CD4-positive, alpha-beta T cell treated with Interleukin-4 for 4 hours (primary cell): ENCODE results near the gene KCNQ1OT1.

Source experiments
- DNase-seq: peaks from one replicate; pipeline ENCODE4 v3.0.0-alpha.2; 2020

The KCNQ1OT1 gene

GRCh38 chr11:2719831-2720590 is 20.2 kb upstream of the KCNQ1OT1 start:
- no peak for DNase-seq

DNA sequence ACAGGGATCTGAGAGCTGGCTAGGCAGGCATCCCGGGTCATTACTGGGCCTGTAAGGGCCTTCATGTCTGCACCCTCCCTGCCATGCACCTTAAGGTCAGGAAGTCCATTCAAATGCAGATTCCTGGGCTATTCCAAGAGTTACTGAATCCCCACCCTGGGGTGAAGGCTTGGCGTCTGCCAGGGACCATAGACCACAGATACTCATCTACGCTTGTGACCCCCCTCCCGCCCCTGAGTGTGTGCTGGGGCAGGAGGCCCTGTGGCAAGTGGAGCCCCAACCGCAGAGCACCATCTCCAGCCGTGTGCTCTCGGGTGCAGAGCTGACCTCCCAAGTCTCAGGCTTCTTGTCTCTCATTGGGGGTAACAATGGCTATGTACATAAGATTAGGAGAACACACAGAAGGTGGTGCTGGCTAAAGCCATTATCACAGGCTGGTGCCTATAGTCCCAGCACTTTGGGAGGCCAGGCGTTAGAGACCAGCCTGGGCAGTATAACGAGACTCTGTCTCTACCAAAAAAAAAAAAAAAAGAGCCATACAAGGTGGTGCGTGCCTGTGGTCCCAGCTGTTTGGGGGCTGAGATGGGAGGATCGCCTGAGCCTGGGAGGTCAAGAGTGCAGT is 19.1 kb upstream of the KCNQ1OT1 start:
- DNase-seq, result no peak

- no peak for DNase-seq
Measured at GRCh38 chr11:2717561-2718325, 17.9 kb upstream of the KCNQ1OT1 start.

DNA sequence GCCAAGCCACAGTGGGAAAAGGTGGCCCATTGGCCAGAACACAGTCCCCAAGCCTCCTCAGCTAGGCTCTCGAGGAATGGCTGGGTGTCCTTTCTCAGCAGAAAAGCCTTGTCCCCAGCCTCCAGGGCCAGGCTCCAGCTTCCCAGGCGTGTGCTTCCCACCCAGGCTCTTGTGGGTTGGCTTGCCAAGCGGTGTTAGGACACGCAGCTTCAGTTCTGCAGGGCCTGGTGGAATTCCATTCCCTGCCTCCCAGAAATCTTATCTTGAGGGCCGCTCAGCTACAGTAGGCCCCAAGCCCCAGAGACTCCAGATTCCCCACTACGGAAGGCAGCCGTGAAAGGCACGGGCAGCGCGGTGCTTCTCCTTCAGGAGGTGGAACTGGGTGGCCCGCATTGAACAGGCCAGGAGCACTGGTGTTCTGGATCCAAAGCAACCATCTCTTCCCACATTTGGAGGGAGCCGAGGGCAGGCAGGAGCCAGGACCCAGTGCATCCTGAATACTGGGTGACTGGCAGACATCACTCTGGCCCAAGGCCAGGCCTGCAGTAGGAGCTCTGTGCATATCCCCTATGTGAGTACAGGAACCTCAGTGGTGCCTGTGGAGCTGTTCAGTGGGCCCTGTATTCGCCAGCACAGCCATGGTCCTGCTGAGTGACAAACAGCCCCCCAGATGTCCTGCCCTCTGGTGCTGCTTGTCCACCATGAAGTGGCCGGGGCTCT is 16.7 kb upstream of the KCNQ1OT1 start:
- no peak for DNase-seq

- DNase-seq, result no peak
Measured at GRCh38 chr11:2715716-2716350, 16.0 kb upstream of the KCNQ1OT1 start.

DNA sequence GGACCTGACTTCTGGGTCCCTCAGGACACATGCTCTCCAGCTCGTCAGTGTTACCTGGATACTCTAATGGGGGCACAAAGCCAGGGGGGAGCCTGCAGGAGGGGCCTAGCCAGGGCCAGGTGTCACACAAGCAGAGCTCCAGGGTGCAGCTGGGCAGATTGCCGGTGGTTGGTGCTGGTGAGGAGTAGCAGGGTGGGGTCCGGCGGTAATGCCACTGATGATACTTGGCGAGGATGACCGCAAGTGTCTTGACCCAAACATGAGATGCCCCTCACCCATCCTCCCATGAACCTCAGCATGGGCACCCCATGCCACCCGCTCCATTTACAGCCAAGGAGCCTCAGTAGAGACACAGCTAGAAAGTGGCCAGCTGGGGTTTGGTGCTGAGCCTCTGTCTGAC is 15.1 kb upstream of the KCNQ1OT1 start:
- DNase-seq, result no peak

- no peak for DNase-seq
Measured at GRCh38 chr11:2714463-2714800, 14.6 kb upstream of the KCNQ1OT1 start.

DNA sequence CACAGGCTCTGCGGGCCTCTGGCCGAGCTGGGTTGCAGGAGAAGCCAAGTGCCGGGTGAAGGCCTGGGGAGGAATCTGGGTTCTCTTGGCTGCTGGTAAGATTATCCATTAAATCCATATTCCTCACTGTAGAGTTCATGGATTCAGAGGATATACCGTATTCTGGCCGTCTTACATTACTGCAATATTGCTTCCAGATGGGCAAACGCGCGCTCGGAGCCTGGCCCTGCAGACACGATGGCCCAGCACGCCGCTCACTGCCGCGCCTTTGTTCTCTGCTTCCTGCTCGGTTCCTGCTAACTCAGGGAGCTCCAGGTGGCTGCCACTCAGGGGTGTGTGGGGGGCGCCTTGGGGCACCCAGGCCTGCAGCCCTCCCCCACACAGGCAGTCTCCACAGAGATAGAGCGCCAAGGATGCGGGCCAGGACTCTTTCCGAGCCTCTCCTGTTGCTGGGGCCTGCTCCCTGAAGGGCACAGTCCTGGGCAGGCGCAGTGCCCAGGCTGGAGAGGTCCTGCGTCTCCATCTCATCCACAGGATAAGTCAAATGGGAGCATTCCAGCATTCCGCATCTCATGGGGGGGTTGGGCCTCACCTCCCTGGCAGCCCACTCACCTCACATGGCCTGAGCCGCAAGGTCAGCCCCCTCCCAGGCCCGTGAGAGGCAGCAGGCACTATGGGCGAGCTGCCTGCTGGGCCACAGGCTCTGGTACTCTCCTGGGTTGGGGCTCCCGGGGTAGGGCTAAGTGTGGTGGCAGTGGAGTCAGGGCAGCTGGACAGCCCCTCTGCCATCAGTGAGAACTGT is 14.1 kb upstream of the KCNQ1OT1 start:
- DNase-seq, result no peak

DNA sequence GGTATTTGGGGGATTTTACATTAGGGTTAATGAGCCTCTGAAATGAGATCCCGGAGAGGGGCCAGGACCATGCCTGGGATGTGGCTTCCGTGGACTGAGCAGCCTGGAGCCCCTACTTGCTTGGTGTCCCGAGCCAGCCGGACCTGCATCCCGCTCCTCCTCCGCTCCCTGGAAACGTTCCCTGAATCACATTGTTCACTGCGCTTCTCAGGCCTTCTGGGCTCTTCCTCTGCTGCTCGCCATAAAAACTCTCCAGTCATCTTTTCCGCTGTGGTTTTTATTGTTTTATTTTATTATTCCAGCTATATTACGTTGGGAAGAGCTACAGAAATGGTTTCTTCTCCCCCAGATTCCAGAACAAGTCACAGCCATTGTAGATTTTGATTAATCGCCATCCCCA is 13.3 kb upstream of the KCNQ1OT1 start:
- no peak for DNase-seq

DNA sequence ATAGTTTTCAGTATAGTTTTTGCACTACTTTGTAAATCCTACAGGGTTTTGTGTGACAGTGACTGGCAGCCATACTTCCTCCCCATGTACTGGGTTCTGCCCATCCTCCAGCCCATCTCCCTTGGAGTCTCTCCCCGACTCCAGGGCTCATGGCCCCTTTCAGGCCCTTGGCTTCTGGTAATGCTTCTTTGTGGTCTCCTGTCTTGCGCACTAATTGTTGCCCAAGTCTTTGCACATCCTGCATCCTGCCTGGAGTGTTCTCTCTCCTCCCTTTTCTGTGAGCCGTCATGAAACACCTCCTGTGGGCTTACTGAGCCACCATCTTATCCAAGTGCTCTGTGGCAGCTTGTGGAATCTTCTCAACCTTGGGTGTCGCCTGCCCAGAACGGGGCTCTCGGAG is 11.4 kb upstream of the KCNQ1OT1 start:
- DNase-seq, result no peak

- DNase-seq, result no peak
Measured at GRCh38 chr11:2709429-2709828, 9.6 kb upstream of the KCNQ1OT1 start.

GRCh38 chr11:2708757-2709281 is 9.0 kb upstream of the KCNQ1OT1 start:
- DNase-seq, result no peak

DNA sequence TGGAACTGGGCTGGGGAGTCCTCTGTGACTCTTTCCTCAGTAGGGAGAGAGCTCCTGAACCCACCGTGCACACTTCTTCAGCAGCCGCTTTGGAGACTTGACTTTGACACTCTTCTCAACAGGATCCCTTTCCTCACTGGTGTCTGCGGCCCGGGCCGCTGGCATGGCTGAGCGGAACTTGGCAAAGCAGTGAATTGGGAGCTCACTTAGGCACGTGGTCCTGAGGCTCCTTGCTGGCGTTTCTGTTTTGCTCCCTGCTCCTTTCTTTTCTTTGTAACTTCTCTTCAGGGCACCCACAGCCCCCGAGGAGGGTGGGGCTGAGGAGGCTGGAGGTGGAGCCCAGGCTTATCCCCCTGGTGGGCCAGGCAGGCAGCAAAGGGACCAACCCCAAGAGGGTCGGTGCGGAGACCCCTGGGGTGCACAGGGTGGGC is 8.4 kb upstream of the KCNQ1OT1 start:
- no peak for DNase-seq

GRCh38 chr11:2707736-2708135 is 7.9 kb upstream of the KCNQ1OT1 start:
- DNase-seq, result no peak

DNA sequence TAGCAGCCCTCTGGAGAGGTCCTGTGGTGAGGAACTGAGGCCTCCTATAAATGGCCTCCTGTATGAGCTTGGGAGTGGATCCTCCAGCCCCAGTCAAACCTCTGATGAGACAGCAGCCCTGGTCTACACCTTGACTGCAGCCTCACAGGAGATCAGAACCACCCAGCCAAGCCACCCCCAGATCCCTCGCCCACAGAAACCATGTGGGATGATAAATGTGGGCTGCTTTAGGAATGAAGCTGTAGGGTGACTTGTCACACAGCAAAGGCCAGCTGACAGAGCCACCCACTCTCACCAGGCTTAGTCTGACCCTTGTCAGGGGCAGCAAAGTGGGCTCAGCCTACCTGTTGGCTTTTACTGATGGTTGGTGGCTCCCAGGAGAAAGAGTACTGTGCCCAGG is 6.5 kb upstream of the KCNQ1OT1 start:
- no peak for DNase-seq

- DNase-seq, result no peak
Measured at GRCh38 chr11:2704896-2705606, 5.3 kb upstream of the KCNQ1OT1 start.

DNA sequence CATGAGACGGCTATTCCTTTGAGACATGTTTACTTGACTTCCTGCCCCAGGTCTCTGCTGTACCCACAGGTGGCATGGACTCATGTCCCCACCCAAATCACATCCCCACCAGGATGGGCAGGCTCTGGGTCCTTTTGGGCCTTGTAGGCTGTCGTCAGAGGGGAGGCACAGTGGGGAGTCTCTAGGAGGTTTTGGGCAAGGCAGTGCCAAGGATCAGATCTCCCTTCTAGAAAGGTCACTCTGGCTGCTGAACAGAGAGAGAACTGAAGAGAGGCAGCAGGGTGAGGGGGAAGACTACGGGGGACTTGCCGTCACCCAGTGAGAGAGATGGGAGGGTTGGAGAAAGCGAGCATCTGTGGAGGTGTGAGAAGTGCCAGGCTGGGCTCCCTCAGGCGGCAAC is 4.6 kb upstream of the KCNQ1OT1 start:
- DNase-seq, result no peak

DNA sequence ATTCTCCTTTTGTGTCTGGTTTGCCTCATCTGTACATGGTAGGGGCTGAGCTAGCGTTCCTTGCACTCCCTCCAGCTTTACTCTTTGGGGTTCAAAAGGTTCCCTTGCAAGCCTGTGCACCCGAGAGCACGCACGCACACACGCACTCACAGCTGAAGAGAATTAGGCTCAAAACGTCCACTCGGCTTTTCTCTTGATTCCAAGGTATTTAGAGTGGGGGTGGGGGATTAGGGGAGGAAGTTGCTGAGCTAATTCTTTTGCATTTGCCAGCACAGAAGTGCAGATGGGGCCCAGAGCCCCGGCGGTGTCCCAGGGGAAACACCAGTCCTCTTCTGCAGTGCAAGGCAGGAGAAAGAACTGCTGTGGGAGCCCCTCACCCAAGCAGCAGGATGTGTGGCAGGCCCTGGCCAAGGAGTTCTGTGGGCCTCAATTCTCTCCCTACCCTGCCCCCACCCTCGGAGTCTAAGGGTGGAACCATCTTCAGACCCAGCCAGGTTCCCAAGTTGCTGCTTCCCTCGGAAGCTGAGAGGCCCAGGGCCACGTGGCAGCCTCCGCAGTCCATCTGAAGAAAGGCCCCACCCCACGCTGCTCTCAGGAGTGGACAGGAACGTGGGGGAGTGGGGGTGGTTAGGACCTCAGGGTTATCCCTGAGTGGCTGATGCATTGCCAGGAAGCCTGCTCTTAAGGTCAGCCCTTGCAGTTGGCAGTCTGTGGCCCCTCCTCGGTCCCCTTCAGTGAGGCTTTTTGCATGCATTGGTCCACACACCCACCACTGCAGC is 3.8 kb upstream of the KCNQ1OT1 start:
- no peak for DNase-seq

DNA sequence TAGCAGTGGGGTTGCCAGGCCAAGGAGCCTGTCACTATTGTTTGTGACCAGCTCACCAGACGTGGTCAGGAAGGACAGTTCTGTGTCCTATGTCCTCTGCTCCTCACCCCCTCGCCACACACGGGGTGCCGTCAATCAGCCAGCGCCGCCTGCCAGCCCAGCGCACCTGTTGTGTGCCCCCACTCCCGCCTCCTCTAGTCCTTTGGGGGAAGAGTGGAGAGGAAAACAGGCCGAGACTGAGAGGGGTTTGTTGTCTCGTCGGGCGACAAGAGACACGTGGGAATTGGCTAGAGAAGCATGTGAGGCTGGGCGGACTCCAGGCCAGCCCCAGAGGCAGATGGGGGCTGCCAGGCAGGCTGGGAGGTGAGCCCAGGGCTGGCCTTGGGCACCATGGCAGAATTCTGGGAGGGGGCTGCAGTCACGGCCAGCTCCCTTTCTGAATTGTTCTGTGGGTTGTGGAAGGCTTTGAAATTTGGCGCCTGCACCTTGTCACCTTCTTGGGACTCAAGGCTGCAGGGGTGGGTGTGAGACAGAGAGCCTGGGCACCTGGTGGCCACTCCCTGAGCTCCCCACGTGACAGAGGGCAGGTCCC is 3.1 kb upstream of the KCNQ1OT1 start:
- no peak for DNase-seq

DNA sequence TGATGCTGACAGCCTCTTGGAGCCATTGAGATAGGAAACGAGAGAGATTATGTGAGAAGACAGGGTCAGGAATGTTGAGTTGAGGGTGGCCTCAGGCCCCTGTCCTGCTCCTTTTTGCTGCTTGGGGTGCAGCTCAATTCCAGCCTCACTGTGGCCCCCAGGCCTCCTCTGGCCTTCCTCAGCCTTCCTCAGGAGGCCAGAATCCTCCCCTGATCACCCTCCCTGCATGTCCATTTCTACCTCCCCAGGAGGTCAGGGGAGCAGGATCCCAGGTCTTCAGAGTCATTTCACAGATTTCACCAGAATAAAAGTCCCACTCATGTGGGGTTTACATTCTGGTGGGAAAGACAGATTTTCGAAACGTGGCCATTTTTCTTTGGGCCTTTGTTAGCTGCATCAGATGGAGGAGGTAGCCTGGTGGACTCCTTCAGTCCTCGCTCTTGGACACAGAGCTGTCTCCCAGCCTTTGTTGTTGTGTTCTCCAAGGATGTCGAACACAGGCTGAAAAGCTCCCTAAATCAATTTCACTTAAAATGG is 2.2 kb upstream of the KCNQ1OT1 start:
- DNase-seq, result no peak
